Stimulated activated naive CD8-positive, alpha-beta T cell treated with anti-CD3 and anti-CD28 coated beads, Interleukin-15, Interleukin-2, amounts not matched to agents 100 U/mL and 50 U/mL, for 24 hours (primary cell): Measurements from ENCODE around the gene BMP3.
"Not testable (repeated sequence)": the region's sequence is repeated elsewhere in the genome, so short reads cannot be mapped to it uniquely, and the experiment has no call there.

ENCODE experiments used
- ATAC-seq: fragments of 150-1000 bp; cut with Tn5 transposase; one replicate; pipeline ENCODE4 v1.10.0; 2021
- DNase-seq: peaks from one replicate; pipeline ENCODE4 v3.0.0; 2021

The BMP3 gene

GRCh38 chr4:81030061-81030980, at the start of gene BMP3:
Gene BMP3, plus strand, starts transcription at chr4:81030708. Its CDS starts 577 bp downstream, at chr4:81031285.
- ATAC-seq, result no peak
- DNase-seq, result peak; percentile 8

GRCh38 chr4:80986011-80986410, 44.5 kb upstream of the BMP3 start:
- no peak for DNase-seq
- no peak for ATAC-seq

- DNase-seq, result no peak
- ATAC-seq, result no peak
These were observed 40.5 kb upstream of the BMP3 start for GRCh38 chr4:80989921-80990544.

GRCh38 chr4:80990851-80991250, 39.7 kb upstream of the BMP3 start:
- no peak for DNase-seq
- ATAC-seq, result no peak

GRCh38 chr4:80999943-81000342, 30.6 kb upstream of the BMP3 start:
- DNase-seq (no peak), ATAC-seq (no peak)

- no peak for ATAC-seq
These were observed 26.9 kb upstream of the BMP3 start for GRCh38 chr4:81003597-81004111.

GRCh38 chr4:81007417-81007816, 23.1 kb upstream of the BMP3 start:
- DNase-seq (no peak), ATAC-seq (no peak)

More at GRCh38 chr4:81003597-81004111, 26.9 kb upstream of the BMP3 start:
- DNase-seq, result no peak

GRCh38 chr4:81016566-81016965, 13.9 kb upstream of the BMP3 start:
- not testable (repeated sequence) for DNase-seq, ATAC-seq

GRCh38 chr4:81019006-81019405, 11.5 kb upstream of the BMP3 start:
- no peak for DNase-seq
- ATAC-seq, result no peak

- DNase-seq (no peak), ATAC-seq (no peak)
These were observed 9.2 kb upstream of the BMP3 start for GRCh38 chr4:81021142-81021944.

GRCh38 chr4:81021981-81022380, 8.5 kb upstream of the BMP3 start:
- ATAC-seq, result no peak

GRCh38 chr4:81023484-81023883, 7.0 kb upstream of the BMP3 start:
- DNase-seq, result no peak
- no peak for ATAC-seq

More at GRCh38 chr4:81021981-81022380, 8.5 kb upstream of the BMP3 start:
- no peak for DNase-seq

- peak; percentile 9 for DNase-seq
- ATAC-seq, result peak; percentile 49
These were observed 678 bp downstream of the BMP3 start for GRCh38 chr4:81030981-81031791.

GRCh38 chr4:81031796-81032551, 1.5 kb downstream of the BMP3 start:
- ATAC-seq (no peak), DNase-seq (no peak)

GRCh38 chr4:81032771-81033684, 2.5 kb downstream of the BMP3 start:
- ATAC-seq, result no peak
- DNase-seq, result no peak

GRCh38 chr4:81038636-81039350, 8.3 kb downstream of the BMP3 start:
- ATAC-seq, result no peak
- DNase-seq, result no peak

- DNase-seq (no peak), ATAC-seq (no peak)
These were observed 9.0 kb downstream of the BMP3 start for GRCh38 chr4:81039351-81039972.

GRCh38 chr4:81040012-81040659, 9.6 kb downstream of the BMP3 start:
- DNase-seq, result no peak
- peak; percentile 36 for ATAC-seq
